Breast epithelium (tissue), 3 donors: ENCODE measurements around the gene HNRNPF.

Source experiments
- CTCF ChIP-seq, 3 donors: fragments of 450-650 bp; IDR thresholded peaks; one replicate each; pipeline ENCODE4 v1.5.1; 2016 to 2017; ENCODE audit warnings: antibody characterized with exemption in 3 of 3, mild to moderate bottlenecking in 3 of 3, moderate library complexity in 3 of 3
- POLR2A ChIP-seq: fragments of 450-650 bp; IDR thresholded peaks from one replicate; pipeline ENCODE4 v1.6.1; 2016; ENCODE audit warnings: antibody characterized with exemption, mild to moderate bottlenecking, moderate library complexity

DNA sequence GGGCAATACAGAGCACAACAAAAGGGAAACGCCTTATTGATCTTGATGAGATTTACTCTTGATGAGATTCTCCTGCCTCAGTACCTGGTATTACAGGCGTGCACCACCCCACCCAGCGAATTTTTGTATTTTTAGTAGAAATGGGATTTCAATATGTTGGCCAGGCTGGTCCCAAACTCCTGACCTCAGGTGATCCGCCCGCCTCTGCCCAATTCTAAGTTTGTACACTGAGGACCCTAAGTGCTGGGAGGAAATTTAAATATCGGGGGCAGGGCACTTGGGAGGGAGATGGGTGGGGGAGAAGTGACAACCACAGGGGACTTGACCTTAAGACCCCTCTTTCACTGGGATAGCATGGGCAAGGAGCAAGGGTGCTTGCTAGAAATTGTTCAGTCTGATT, 14.1 kb downstream of the HNRNPF start:
- no peak for TF ChIP-seq POLR2A
- no peak for TF ChIP-seq CTCF (IDR thresholded peaks at IDR 0.05)
